MCF 10A (cell line): ENCODE results near the gene DUSP15. TPM values are rescaled to one million over a fixed set of nuclear protein-coding genes. Genes with fewer than 3 reads are reported as not detected.

Source experiments
- BruUV-seq: library from RNA; stranded (reverse); fragments of 400-500 nt; replicated peaks from 2 replicates; lab custom pipeline; 2021; lab: Mats Ljungman, UMichigan
- CTCF ChIA-PET: fragments of 300-600 bp; sonication (Branson Sonifier 250); formaldehyde crosslinking; extraction: SDS; loops from one replicate; lab custom pipeline; 2021; ENCODE audit warnings: antibody characterized with exemption, inconsistent platforms; lab: Yijun Ruan, JAX
- POLR2A ChIA-PET: fragments of 300-600, 350-650 bp; sonication (Branson Sonifier 250); formaldehyde crosslinking; extraction: SDS; loops from one replicate; lab custom pipeline; 2020; ENCODE audit warnings: antibody characterized with exemption, inconsistent platforms; lab: Yijun Ruan, JAX
- DNase-seq: peaks from one replicate; pipeline ENCODE4 v3.0.0-alpha.2; 2018; ENCODE audit not compliant: unreplicated experiment
- H3K27ac Mint-ChIP-seq: one replicate; pipeline ENCODE4 v1.8.0; 2022; ENCODE audit warnings: mild to moderate bottlenecking, low read depth, mixed read lengths; ENCODE audit not compliant: unreplicated experiment
- H3K27me3 Mint-ChIP-seq: one replicate; pipeline ENCODE4 v1.8.0; 2022; ENCODE audit warnings: mixed read lengths; ENCODE audit not compliant: insufficient read depth, unreplicated experiment
- H3K36me3 Mint-ChIP-seq: one replicate; pipeline ENCODE4 v1.8.0; 2022; ENCODE audit warnings: mild to moderate bottlenecking, moderate library complexity, mixed read lengths; ENCODE audit not compliant: insufficient read depth, unreplicated experiment
- H3K4me1 Mint-ChIP-seq: one replicate; pipeline ENCODE4 v1.8.0; 2022; ENCODE audit warnings: mixed read lengths; ENCODE audit not compliant: insufficient read depth, unreplicated experiment
- H3K4me3 Mint-ChIP-seq: one replicate; pipeline ENCODE4 v1.8.0; 2022; ENCODE audit warnings: mild to moderate bottlenecking, moderate library complexity, mixed read lengths; ENCODE audit not compliant: unreplicated experiment
- H3K9me3 Mint-ChIP-seq: one replicate; pipeline ENCODE4 v1.8.0; 2022; ENCODE audit warnings: mixed read lengths; ENCODE audit not compliant: unreplicated experiment
- CTCF ChIP-seq: fragments of 200-600 bp; IDR thresholded peaks from one replicate; pipeline ENCODE4 v1.8.0; 2022; ENCODE audit warnings: antibody characterized with exemption, mild to moderate bottlenecking; ENCODE audit not compliant: unreplicated experiment
- intact Hi-C: fragments of 100-400 bp; cut with micrococcal nuclease; formaldehyde crosslinking; loops from 2 replicates; pipeline ENCODE4 v1.14.1; 2022
- total RNA-seq: library from RNA; stranded (reverse); gene quantifications from 2 replicates; pipeline ENCODE4 v1.2.3, GENCODE V29; 2022

DUSP15 gene
- total RNA-seq, 1 experiment from 2014 or later = not detected

DNA sequence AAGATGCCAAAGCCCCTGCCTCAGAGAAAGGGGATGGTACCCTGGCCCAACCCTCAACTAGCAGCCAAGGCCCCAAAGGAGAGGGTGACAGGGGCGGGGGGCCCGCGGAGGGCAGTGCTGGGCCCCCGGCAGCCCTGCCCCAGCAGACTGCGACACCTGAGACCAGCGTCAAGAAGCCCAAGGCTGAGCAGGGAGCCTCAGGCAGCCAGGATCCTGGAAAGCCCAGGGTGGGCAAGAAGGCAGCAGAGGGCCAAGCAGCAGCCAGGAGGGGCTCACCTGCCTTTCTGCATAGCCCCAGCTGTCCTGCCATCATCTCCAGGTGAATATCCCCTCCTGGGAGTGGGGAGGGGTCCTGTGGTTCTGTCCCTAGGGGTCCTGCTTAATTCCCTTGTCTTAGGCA lies 50.1 kb downstream of the DUSP15 start:
- TF ChIP-seq CTCF = no peak
- H3K27me3 Mint-ChIP-seq = no peaks in the 10 kb centered on the region
- intact Hi-C loops = loop anchor here (5.0 kb wide), 1 partner anchor 387 kb away; the partner anchor contains the start of genes PLAGL2 and POFUT1
- BruUV-seq = no TSS peak
- no peaks in the 10 kb centered on the region for H3K36me3 Mint-ChIP-seq
- no peak overlapping the region for H3K27ac Mint-ChIP-seq
- H3K9me3 Mint-ChIP-seq = no peaks in the 10 kb centered on the region
- DNase-seq = no peak
- ChIA-PET POLR2A (no interaction called here), CTCF (interaction anchor here (1.5 to 7.3 kb wide), 2 partner anchors 32 to 210 kb away, joined by 3 to 45 read pairs; no protein-coding TSS in a partner anchor)
- no peaks in the 10 kb centered on the region for H3K4me1 Mint-ChIP-seq
- no peak overlapping the region for H3K4me3 Mint-ChIP-seq

- no peak within 1 kb of the TSS for H3K27ac Mint-ChIP-seq
- no TSS peak for BruUV-seq
These were observed 51.1 kb downstream of the DUSP15 start, which contains the start of gene MYLK2 for GRCh38 chr20:31819083-31819784. Gene MYLK2, plus strand, starts transcription at chr20:31819356. Its CDS starts 225 bp downstream, at chr20:31819581.

GRCh38 chr20:31818376-31818908 lies 51.9 kb downstream of the DUSP15 start:
- H3K27ac Mint-ChIP-seq = no peak overlapping the region
- CTCF ChIA-PET = interaction anchor here (0.6 to 7.3 kb wide), 8 partner anchors 11 to 840 kb away, joined by 3 to 45 read pairs (median 4); partner anchors contain the start of gene FOXS1

More at GRCh38 chr20:31819083-31819784, 51.1 kb downstream of the DUSP15 start, which contains the start of gene MYLK2:
- H3K36me3 Mint-ChIP-seq = no peaks in the 10 kb centered on the region
- POLR2A ChIA-PET = no interaction called here
- H3K4me1 Mint-ChIP-seq = no peaks in the 10 kb centered on the region
- no peak for DNase-seq
- TF ChIP-seq CTCF = no peak
- H3K27me3 Mint-ChIP-seq = no peaks in the 10 kb centered on the region
- intact Hi-C loops = no loop called here
- H3K9me3 Mint-ChIP-seq = no peaks in the 10 kb centered on the region
- CTCF ChIA-PET = interaction anchor here (0.5 to 7.3 kb wide), 7 partner anchors 26 to 495 kb away, joined by 3 to 45 read pairs (median 4); partner anchors contain the start of gene FOXS1
- H3K4me3 Mint-ChIP-seq = no peak within 1 kb of the TSS

More at GRCh38 chr20:31818376-31818908, 51.9 kb downstream of the DUSP15 start:
- no peaks in the 10 kb centered on the region for H3K36me3 Mint-ChIP-seq
- no peaks in the 10 kb centered on the region for H3K27me3 Mint-ChIP-seq
- no peak for DNase-seq
- H3K4me1 Mint-ChIP-seq = no peaks in the 10 kb centered on the region
- H3K4me3 Mint-ChIP-seq = no peak overlapping the region
- POLR2A ChIA-PET = interaction anchor here (1.3 kb wide), 1 partner anchor 9 kb away, joined by 3 read pairs; no protein-coding TSS in a partner anchor
- intact Hi-C loops = no loop called here
- no TSS peak for BruUV-seq
- no peak for TF ChIP-seq CTCF
- H3K9me3 Mint-ChIP-seq = no peaks in the 10 kb centered on the region
